CD4-positive, alpha-beta T cell (primary cell): Measurements from ENCODE around the gene FAM174C. TPM values are rescaled to one million over a fixed set of nuclear protein-coding genes. Genes with fewer than 3 reads are reported as not detected.

Experiments
- ATAC-seq: fragments of 200-7000 bp; cut with Tn5 transposase; one replicate; pipeline ENCODE4 v1.10.0; 2022; ENCODE audit warnings: mild to moderate bottlenecking; ENCODE audit not compliant: poor library complexity
- CTCF ChIA-PET: fragments of 350-600 bp; sonication (Branson Sonifier 250); formaldehyde crosslinking; loops from one replicate; lab custom pipeline; 2021; ENCODE audit warnings: antibody characterized with exemption, inconsistent platforms; lab: Charles Lee
- POLR2A ChIA-PET: fragments of 350-600 bp; sonication (Branson Sonifier 250); formaldehyde crosslinking; loops from one replicate; lab custom pipeline; 2021; ENCODE audit warnings: antibody characterized with exemption, inconsistent platforms; lab: Charles Lee
- DNase-seq, 14 experiments: peaks; one replicate each; pipeline ENCODE4 v3.0.0-alpha.2; 2013 to 2020; ENCODE audit warnings: mixed read lengths in 2 of 14
- H3K27ac ChIP-seq, 2 donors: one replicate each; pipeline versions ENCODE4 v1.5.1 to v1.7.0; 2013; ENCODE audit warnings: low read length in 2 of 2, low read depth in 1 of 2, mild to moderate bottlenecking in 1 of 2
- H3K27me3 ChIP-seq, 2 experiments: 1 replicate in 1 of 2; 2 replicates in 1 of 2; pipeline versions ENCODE4 v1.6.1 to v1.7.0; 2013; ENCODE audit warnings: low read length in 2 of 2, control low read depth in 1 of 2, mild to moderate bottlenecking in 1 of 2, moderate library complexity in 1 of 2; ENCODE audit not compliant: insufficient read depth in 2 of 2, control insufficient read depth in 1 of 2
- H3K36me3 ChIP-seq: one replicate; pipeline ENCODE4 v1.6.1; 2013; ENCODE audit warnings: low read length, control low read depth; ENCODE audit not compliant: insufficient read depth
- H3K4me1 ChIP-seq: one replicate; pipeline ENCODE4 v1.6.1; 2013; ENCODE audit warnings: low read length, control low read depth; ENCODE audit not compliant: insufficient read depth
- H3K4me3 ChIP-seq: one replicate; pipeline ENCODE4 v1.5.1; 2013; ENCODE audit warnings: mild to moderate bottlenecking, low read length, moderate library complexity
- H3K9me3 ChIP-seq, 2 experiments: 1 replicate in 1 of 2; 2 replicates in 1 of 2; pipeline versions ENCODE4 v1.6.1 to v1.7.0; 2013; ENCODE audit warnings: low read length in 2 of 2, mild to moderate bottlenecking in 2 of 2, control low read depth in 1 of 2, moderate library complexity in 1 of 2; ENCODE audit not compliant: control insufficient read depth in 1 of 2, insufficient read depth in 1 of 2
- H3K27ac Mint-ChIP-seq: one replicate; pipeline ENCODE4 v1.8.0; 2020; ENCODE audit warnings: mixed read lengths
- H3K27me3 Mint-ChIP-seq: one replicate; pipeline ENCODE4 v1.8.0; 2021; ENCODE audit warnings: mixed read lengths
- H3K36me3 Mint-ChIP-seq: one replicate; pipeline ENCODE4 v1.8.0; 2021; ENCODE audit warnings: low read depth, mixed read lengths
- H3K4me1 Mint-ChIP-seq: one replicate; pipeline ENCODE4 v1.8.0; 2021; ENCODE audit warnings: low read depth, mixed read lengths
- H3K4me3 Mint-ChIP-seq: one replicate; pipeline ENCODE4 v1.8.0; 2020; ENCODE audit warnings: mild to moderate bottlenecking, mixed read lengths
- H3K9me3 Mint-ChIP-seq: one replicate; pipeline ENCODE4 v1.8.0; 2020; ENCODE audit warnings: mixed read lengths
- CTCF ChIP-seq: fragments of 200-600 bp; IDR thresholded peaks from one replicate; pipeline ENCODE4 v1.8.0; 2022; ENCODE audit warnings: antibody characterized with exemption, mild to moderate bottlenecking
- intact Hi-C, 2 experiments: fragments of 100-400 bp; cut with DNase I in 1 of 2; cut with micrococcal nuclease in 1 of 2; formaldehyde crosslinking; loops; one replicate each; pipeline versions ENCODE4 v1.15.1 to v1.9.0; 2023 to 2025; cut with DNase I, micrococcal nuclease
- total RNA-seq, 174 experiments: library from RNA in 2 of 174; stranded (reverse) in 2 of 174; gene quantifications; one replicate each; pipeline ENCODE4 v1.2.3 and lab custom pipeline; 2021 to 2026

FAM174C gene
- total RNA-seq, 2 experiments from 2014 or later = 32.0 to 38.3 TPM

- Histone ChIP-seq H3K4me1 (peaks cover 88% of the 10 kb centered on the region), H3K36me3 (peaks cover 62% of the 10 kb centered on the region), H3K9me3 (no peaks in the 10 kb centered on the region), H3K4me3 (no peak overlapping the region), H3K27ac (no peak overlapping the region), H3K27me3 (no peaks in the 10 kb centered on the region)
- POLR2A ChIA-PET = interaction anchor here (0.8 to 1.9 kb wide), 7 partner anchors 14 to 357 kb away, joined by 3 to 16 read pairs (median 4); no protein-coding TSS in a partner anchor
- ATAC-seq (no peak), DNase-seq (no peak)
- H3K27me3 Mint-ChIP-seq = no peaks in the 10 kb centered on the region
- H3K27ac Mint-ChIP-seq = peak overlapping the region; percentile 82
- intact Hi-C loops = loop anchor here (10.0 kb wide), 2 partner anchors 132 to 202 kb away; partner anchors contain the start of genes C19orf25 (in 1 of the 2), DAZAP1 (in 1 of the 2) and GAMT (in 1 of the 2)
- CTCF ChIA-PET = interaction anchor here (4.3 kb wide), 1 partner anchor 28 kb away, joined by 26 read pairs; no protein-coding TSS in a partner anchor
- peak overlapping the region; percentile 81 for H3K4me3 Mint-ChIP-seq
- no peak for TF ChIP-seq CTCF
- H3K4me1 Mint-ChIP-seq = peaks cover 65% of the 10 kb centered on the region
- no peaks in the 10 kb centered on the region for H3K9me3 Mint-ChIP-seq
- H3K36me3 Mint-ChIP-seq = peaks cover 73% of the 10 kb centered on the region
Measured at GRCh38 chr19:1272423-1273262, 2.7 kb upstream of the FAM174C start.

DNA sequence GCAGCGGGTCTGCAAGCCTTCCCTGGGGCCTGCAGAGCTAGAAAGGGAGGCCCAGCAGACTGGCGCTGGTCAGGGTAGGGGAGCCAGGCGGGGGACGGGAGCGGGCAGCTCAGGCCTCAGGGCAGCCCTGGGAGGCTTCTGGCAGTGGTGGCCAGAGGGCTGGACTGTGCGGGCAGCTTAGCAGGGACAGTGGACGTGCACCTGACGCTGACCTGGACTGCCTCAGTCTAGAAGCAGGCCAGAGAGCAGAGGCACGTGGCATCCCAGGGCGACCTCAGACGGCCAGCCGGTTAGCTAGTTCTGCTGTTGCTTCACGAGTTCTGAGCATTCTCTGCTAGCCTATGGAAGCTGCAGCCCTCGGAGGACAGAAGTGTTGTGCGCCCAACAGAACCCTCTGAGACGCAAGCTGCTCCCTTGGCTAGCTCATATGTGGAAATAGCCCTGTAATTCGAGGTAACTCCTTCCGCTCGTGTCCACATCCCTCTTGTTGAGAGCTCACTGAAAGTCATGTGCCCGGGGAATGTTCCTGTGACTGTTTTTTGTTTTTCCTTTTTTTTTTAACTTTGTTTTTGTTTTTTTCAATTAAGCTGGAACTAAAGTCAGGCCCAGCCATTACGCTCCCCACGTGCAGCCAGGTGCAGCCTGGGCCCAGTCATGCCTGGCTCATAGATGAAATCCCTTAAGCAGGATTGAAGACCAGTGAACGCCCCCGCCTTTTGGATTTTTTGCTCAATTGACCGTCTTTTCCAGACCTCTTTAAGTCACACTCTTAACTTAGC, 1.9 kb upstream of the FAM174C start:
- intact Hi-C loops = loop anchor here (10.0 kb wide), 2 partner anchors 131 to 201 kb away; partner anchors contain the start of genes C19orf25 (in 1 of the 2), DAZAP1 (in 1 of the 2) and GAMT (in 1 of the 2)
- Mint-ChIP-seq H3K4me1 (peaks cover 62% of the 10 kb centered on the region), H3K27ac (peak overlapping the region; percentile 82), H3K4me3 (peak overlapping the region; percentile 81), H3K27me3 (no peaks in the 10 kb centered on the region), H3K36me3 (peaks cover 79% of the 10 kb centered on the region), H3K9me3 (no peaks in the 10 kb centered on the region)
- H3K27me3 ChIP-seq = no peaks in the 10 kb centered on the region
- ATAC-seq = no peak
- no peak overlapping the region for H3K4me3 ChIP-seq
- peaks cover 67% of the 10 kb centered on the region for H3K36me3 ChIP-seq
- CTCF ChIA-PET = interaction anchor here (4.3 kb wide), 1 partner anchor 29 kb away, joined by 26 read pairs; no protein-coding TSS in a partner anchor
- H3K4me1 ChIP-seq = peaks cover 80% of the 10 kb centered on the region
- no peak for TF ChIP-seq CTCF
- H3K9me3 ChIP-seq = no peaks in the 10 kb centered on the region
- no peak overlapping the region for H3K27ac ChIP-seq
- DNase-seq = peak in 1 of 14 experiments; percentile 23
- POLR2A ChIA-PET = interaction anchor here (0.7 to 1.8 kb wide), 6 partner anchors 15 to 357 kb away, joined by 3 to 16 read pairs (median 4); no protein-coding TSS in a partner anchor
